Measurements from ENCODE around the gene THSD4.
"Not testable (repeated sequence)": the region's sequence is repeated elsewhere in the genome, so short reads cannot be mapped to it uniquely, and the experiment has no call there.

THSD4 gene

GRCh38 chr15:71669688-71670087 is 554.4 kb downstream of the THSD4 start:
- TF ChIP-seq CTCF (IDR thresholded peaks at IDR 0.05; ENCODE audit: low read length, missing control alignments) = no peak
- no peak overlapping the region for H3K4me3 ChIP-seq (replicated peaks; ENCODE audit: low read depth, low read length)
- no peak for DNase-seq (ENCODE audit: low read depth)

- not testable (repeated sequence) for H3K4me3 ChIP-seq (replicated peaks; ENCODE audit: low read depth, low read length); DNase-seq (ENCODE audit: low read depth)
These were observed 555.0 kb downstream of the THSD4 start for GRCh38 chr15:71670222-71670621.

GRCh38 chr15:71674354-71674753 is 559.1 kb downstream of the THSD4 start:
- no peak for TF ChIP-seq CTCF (IDR thresholded peaks at IDR 0.05; ENCODE audit: low read length, missing control alignments)
- no peak overlapping the region for H3K4me3 ChIP-seq (replicated peaks; ENCODE audit: low read depth, low read length)
- no peak for DNase-seq (ENCODE audit: low read depth)

- no peak for DNase-seq (ENCODE audit: low read depth)
- H3K4me3 ChIP-seq (replicated peaks; ENCODE audit: low read depth, low read length) = no peak overlapping the region
- TF ChIP-seq CTCF (IDR thresholded peaks at IDR 0.05; ENCODE audit: low read length, missing control alignments) = no peak
These were observed 562.1 kb downstream of the THSD4 start for GRCh38 chr15:71677352-71677751.

- TF ChIP-seq CTCF (IDR thresholded peaks at IDR 0.05; ENCODE audit: low read length, missing control alignments) = no peak
- no peak overlapping the region for H3K4me3 ChIP-seq (replicated peaks; ENCODE audit: low read depth, low read length)
- DNase-seq (ENCODE audit: low read depth) = no peak
These were observed 562.5 kb downstream of the THSD4 start for GRCh38 chr15:71677766-71678165.

GRCh38 chr15:71678191-71678590 is 562.9 kb downstream of the THSD4 start:
- H3K4me3 ChIP-seq (replicated peaks; ENCODE audit: low read depth, low read length) = no peak overlapping the region
- TF ChIP-seq CTCF (IDR thresholded peaks at IDR 0.05; ENCODE audit: low read length, missing control alignments) = no peak
- DNase-seq (ENCODE audit: low read depth) = no peak

GRCh38 chr15:71678605-71679004 is 563.3 kb downstream of the THSD4 start:
- H3K4me3 ChIP-seq (replicated peaks; ENCODE audit: low read depth, low read length) = no peak overlapping the region
- TF ChIP-seq CTCF (IDR thresholded peaks at IDR 0.05; ENCODE audit: low read length, missing control alignments) = no peak
- DNase-seq (ENCODE audit: low read depth) = no peak

Measured in fibroblast of pulmonary artery (primary cell).